ENCODE data around the gene TTC19.

Gene TTC19, protein sequence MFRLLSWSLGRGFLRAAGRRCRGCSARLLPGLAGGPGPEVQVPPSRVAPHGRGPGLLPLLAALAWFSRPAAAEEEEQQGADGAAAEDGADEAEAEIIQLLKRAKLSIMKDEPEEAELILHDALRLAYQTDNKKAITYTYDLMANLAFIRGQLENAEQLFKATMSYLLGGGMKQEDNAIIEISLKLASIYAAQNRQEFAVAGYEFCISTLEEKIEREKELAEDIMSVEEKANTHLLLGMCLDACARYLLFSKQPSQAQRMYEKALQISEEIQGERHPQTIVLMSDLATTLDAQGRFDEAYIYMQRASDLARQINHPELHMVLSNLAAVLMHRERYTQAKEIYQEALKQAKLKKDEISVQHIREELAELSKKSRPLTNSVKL

DNA sequence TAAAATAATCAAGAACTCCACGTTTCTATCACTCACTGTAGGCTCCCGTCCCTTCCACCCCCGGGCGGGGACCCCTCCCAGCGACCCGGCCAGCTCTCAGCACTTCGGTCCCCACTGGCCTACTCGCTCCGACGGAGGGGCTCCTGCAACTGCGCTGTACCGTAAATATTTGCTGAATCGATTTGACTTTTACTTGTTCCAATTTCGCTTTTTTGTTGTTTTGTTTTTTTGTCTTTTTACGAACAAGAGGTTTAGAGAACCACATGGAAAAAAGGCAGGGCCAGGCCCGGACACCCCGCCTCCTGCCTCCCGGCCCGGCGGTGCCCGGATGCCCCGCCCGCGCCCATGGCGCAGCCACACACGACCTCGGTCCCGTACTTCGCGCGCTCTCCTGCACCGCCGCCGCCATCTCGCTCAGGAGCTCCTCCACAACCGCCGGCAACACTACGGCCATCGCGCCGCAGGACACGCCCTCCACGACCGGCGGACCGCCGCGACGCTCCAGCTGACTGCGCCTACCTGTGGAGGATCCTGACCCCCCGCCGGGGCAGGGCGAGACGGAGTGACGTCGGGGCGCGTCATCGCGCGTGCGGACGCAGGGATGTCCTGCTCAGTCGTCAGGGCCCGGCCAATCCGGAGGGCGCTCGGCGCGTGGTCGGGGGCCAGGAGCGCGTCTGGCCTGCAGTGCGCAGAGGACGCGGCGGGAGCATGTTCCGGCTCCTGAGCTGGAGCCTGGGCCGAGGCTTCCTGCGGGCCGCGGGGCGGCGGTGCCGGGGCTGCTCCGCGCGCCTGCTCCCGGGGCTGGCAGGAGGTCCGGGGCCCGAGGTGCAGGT is at the start of gene TTC19, which contains the start of gene ZSWIM7:
Gene TTC19 (plus strand): TSS at position 684 of the 833 bp plus-strand sequence. CDS start 25 bp downstream, at position 709.
Gene ZSWIM7 (minus strand): TSS at position 564 of the 833 bp plus-strand sequence. CDS start 110 bp downstream, at position 454.
- DNase-seq, result peak; percentile 83

DNA sequence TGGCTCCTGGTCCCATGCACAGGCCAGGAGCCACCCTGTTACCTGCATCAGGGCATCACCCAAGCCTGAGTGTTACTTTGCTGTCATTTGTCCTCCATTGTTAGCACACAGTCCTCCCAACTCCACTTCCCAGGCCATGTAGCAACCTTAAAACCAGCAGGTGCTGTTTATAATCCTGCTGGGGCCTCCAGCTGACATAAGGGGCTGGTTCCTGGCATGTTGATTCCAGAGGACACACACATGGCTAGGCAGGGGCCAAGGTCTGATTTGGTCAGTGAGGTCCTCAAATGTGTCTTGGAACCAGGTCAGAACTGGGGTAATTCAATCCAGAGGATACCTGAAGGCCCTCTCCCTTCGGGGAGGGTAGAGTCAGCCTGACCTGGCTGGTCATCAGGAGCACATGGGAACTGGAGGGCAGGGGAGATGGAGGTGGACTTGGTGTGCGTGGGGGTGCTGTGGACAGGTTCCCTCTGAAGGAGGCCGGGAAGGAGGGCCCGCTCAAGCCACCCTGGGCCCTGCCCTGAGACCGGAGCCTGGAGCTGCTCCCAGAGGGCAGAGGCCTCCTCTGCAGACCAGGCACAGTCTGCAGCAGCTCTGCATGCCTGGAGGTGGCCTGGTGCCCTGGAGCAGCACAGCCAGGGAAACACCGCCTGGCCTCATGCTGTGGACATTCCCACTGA is 48.1 kb upstream of the TTC19 start:
- no peak for DNase-seq

DNA sequence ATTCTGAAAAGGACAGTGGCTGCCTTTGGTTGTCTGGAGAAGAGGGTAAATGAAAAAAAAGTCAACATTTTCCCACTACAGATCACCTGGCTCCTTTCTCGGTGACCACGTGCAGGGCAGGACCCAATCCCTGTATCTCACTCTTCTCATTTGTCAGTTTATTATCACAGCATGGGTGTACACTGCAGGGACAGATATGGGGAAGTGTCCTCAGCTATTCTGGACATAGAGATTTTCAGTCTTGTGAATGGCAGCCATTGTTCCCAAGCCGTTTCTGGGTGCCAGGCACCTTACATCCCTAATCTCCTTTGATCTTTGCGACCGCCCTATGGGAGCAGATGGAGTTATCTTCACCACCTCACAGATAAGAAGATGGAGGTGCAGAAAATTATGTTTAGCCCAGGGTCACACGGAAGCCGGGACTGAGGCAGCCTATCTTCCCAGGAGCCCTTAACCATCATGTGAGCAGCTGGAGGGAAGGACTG is 47.5 kb upstream of the TTC19 start:
- no peak for DNase-seq

DNA sequence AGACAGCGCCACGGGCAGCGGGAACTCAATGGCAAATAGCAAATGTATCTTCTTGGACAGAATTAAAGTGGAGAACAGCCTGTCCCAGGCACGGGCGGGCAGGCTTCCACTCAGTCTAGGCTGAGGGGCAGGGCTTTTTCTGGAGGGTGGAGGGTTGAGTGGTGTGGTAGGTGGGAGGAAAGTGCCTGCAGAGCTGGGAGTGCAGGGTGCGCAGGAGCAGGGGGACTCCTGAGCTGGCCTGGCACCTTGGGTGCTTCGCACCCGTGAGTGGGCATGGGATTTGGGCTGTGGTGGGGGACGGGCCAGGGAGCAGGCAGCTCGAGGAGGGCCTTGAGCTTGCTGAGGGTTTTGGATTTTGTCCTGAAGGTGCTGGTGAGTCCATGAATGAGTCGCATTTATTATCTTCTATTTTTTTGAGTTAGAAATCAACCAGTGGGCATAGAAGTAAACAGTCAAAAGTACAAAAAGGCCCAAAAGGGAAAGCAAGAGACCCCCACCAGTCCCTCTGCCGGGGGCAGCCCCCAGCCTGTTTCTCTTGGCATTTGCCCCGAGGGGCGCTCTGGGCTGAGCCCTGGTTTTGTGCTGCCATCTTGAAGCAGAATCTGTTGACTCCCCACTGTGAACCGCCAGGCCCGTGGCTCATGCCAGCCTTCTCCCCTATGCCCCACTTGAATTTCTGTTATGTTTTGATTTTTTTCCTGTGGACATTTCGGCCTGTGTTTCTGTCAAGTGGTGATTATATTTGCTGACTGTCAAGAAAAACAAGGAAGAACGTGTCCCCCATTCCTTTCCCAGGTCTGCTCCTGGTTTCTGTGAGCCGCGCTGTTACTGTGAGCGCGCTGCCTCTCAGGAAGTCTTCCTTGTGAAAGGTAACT is 46.5 kb upstream of the TTC19 start:
- DNase-seq, result no peak

- no peak for DNase-seq
These were observed 45.4 kb upstream of the TTC19 start for GRCh38 chr17:15954222-15954621.

DNA sequence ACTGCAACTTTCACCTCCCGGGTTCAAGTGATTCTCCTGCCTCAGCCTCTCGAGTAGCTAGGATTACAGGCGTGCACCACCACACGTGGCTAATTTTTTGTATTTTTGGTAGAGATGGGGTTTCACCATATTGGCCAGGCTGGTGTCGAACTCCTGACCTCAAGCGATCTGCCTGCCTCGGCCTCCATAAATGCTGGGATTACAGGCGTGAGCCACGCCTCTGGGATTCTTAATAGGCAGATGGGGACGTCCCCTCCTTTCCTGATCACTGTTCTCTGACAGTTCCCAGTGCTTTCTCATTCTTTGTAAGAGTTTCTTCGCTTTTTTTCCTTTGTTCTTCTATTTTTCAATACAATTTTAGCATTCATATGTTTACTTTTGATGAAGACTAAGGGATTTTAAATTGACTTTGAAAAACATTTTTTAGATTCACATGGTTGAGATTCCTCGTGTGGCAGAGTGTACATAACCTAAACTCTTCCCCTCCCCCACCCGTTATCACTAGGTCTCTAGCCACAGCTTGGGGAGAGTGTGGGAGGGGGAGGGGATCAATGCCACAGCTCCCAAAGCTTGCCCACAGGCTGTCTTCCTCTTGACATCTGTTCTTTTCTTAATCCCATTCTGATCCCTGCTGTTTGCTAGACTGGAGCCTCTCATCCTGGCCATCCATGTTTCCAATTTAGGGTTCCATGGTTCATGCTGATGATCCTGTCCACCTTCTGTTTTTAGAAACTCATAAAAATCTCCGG is 43.7 kb upstream of the TTC19 start:
- no peak for DNase-seq

- DNase-seq, result no peak
These were observed 42.4 kb upstream of the TTC19 start for GRCh38 chr17:15957206-15957605.

DNA sequence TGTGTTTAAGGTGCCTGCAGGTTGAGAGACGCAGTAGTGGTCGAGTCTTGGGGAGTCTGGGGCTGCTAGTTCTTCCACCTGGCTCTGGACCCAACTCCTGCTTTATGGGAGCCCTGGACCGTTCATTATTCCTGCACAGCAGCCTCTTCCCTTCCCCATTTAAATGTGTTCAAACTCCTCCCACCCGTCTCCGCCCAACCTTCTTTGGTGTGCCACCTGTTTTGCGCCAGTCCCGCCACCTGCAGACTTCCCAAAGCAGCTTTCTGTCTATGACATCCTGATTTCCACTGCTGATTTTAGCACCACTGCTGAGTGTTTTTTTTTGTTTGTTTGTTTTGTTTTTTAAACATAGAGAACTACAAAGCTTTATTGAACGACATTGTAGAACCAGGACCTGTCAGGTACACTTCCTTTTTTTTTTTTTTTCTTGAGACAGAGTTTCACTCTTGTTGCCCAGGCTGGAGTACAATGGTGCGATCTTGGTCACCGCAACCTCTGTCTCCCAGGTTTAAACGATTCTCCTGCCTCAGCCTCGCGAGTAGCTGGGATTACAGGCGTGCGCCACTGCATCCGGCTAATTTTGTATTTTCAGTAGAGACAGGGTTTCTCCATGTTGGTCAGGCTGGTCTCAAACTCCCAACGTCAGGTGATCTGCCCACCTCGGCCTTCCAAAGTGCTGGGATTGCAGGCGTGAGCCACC is 41.9 kb upstream of the TTC19 start:
- no peak for DNase-seq

GRCh38 chr17:15958484-15958854 is 41.2 kb upstream of the TTC19 start:
- DNase-seq, result no peak

- DNase-seq, result no peak
These were observed 35.9 kb upstream of the TTC19 start for GRCh38 chr17:15963670-15964110.

GRCh38 chr17:15965528-15965927 is 34.1 kb upstream of the TTC19 start:
- no peak for DNase-seq

DNA sequence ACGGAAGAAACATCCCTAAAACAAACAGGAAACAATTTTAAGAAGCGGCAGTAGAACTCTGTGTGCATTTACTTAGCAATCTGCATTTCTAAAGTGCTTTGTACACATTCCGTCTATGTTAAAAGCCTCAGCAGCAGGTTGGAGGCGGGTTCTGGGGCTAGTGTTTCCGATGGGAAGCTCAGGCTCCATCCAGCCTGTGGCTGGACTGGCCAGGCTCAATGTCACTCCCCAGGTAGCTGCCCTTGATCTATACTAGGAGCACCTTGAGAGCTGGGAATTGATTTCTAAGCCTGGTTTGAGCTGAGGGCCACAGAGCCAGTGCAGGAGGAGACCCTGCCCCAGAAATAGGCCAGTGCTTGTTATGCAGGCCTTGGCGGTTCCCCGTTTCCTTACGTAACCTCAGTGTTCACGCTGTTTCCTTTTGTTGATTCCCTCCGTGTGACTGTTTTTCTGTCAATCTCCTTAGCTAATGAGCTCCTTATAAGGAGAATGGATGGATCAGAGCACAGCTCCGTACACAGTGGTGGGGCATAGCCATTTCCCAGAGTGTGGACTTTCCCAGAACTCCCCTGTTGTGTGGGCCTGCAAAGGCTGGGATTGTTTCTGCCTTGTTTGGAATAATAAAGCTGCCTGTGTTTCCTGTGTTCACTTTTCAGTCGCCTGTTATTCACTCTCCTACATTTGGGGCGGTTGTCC is 33.3 kb upstream of the TTC19 start:
- no peak for DNase-seq

GRCh38 chr17:15966879-15967248 is 32.8 kb upstream of the TTC19 start:
- no peak for DNase-seq

- DNase-seq, result no peak
These were observed 31.8 kb upstream of the TTC19 start for GRCh38 chr17:15967706-15968399.

DNA sequence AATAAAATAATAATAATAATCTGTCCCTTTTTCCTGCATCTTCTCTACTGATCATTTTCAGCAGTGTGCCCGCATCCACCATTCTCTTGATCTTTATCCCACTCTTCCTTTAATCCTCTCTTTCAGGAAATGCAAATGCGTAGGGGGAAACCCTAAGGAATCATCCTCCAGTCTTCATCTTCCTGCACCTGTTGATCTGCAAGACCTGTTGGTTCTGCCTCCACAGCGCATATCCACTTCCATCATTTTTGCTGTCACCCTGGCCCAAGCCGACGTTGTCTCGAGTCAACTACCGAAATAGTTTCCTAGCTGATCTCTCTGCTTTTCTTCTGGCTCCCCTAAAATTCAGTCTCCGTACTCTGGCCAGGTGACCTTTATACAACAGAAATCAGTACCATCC is 30.2 kb upstream of the TTC19 start:
- no peak for DNase-seq

GRCh38 chr17:15970500-15970899 is 29.1 kb upstream of the TTC19 start:
- no peak for DNase-seq

GRCh38 chr17:15971098-15971678 is 28.4 kb upstream of the TTC19 start:
- no peak for DNase-seq

GRCh38 chr17:15971882-15972281 is 27.7 kb upstream of the TTC19 start:
- no peak for DNase-seq

DNA sequence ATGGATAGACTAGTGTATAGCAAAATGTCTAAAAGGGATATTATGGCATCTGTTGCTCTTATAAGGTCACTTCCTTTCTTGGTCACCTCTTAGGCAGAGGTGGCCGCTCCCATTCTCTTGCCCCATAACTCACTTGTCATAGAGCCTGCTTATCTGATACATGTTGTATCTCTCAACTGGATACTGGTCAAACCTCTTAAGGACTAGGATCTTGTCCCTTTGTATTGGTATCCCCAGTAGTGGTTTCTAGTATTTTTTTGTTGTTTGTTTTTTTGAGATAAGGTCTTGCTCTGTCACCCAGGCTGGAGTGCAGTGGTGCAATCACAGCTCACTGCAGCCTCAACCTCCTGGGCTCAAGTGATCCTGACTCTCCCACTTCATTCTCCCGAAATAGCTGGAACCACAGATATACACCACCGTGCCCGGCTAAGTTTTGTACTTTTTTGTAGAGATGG is 27.1 kb upstream of the TTC19 start:
- DNase-seq, result no peak
